ENCODE data around the gene TTC33.

Gene TTC33

GRCh38 chr5:40654377-40654991, 101.3 kb downstream of the TTC33 start:
- no peaks in the 10 kb centered on the region for H3K27me3 ChIP-seq (ENCODE audit: insufficient read depth, poor library complexity, severe bottlenecking)
- no peak overlapping the region for H3K4me3 ChIP-seq (ENCODE audit: severe bottlenecking)
- H3K27ac ChIP-seq (ENCODE audit: poor library complexity, severe bottlenecking), result no peak overlapping the region
- no peaks in the 10 kb centered on the region for H3K9me3 ChIP-seq (ENCODE audit: severe bottlenecking)
- TF ChIP-seq CTCF (IDR thresholded peaks at IDR 0.05; ENCODE audit: poor library complexity, severe bottlenecking), result no peak
- H3K36me3 ChIP-seq (ENCODE audit: low read depth), result no peaks in the 10 kb centered on the region
- ATAC-seq (ENCODE audit: low read depth) (no peak), DNase-seq (ENCODE audit: low spot score) (no peak)
- H3K4me1 ChIP-seq (ENCODE audit: insufficient read depth, poor library complexity, severe bottlenecking), result no peaks in the 10 kb centered on the region

- no peak for ATAC-seq (ENCODE audit: low read depth)
- TF ChIP-seq CTCF (IDR thresholded peaks at IDR 0.05; ENCODE audit: poor library complexity, severe bottlenecking), result no peak
- H3K27ac ChIP-seq (ENCODE audit: poor library complexity, severe bottlenecking), result no peak overlapping the region
Observed at GRCh38 chr5:40653221-40654022, 102.3 kb downstream of the TTC33 start.

GRCh38 chr5:40652441-40653220, 103.1 kb downstream of the TTC33 start:
- no peak for TF ChIP-seq CTCF (IDR thresholded peaks at IDR 0.05; ENCODE audit: poor library complexity, severe bottlenecking)
- DNase-seq (ENCODE audit: low spot score), result no peak
- H3K9me3 ChIP-seq (ENCODE audit: severe bottlenecking), result no peaks in the 10 kb centered on the region
- no peak overlapping the region for H3K27ac ChIP-seq (ENCODE audit: poor library complexity, severe bottlenecking)
- no peaks in the 10 kb centered on the region for H3K4me1 ChIP-seq (ENCODE audit: insufficient read depth, poor library complexity, severe bottlenecking)
- no peak overlapping the region for H3K4me3 ChIP-seq (ENCODE audit: severe bottlenecking)
- H3K27me3 ChIP-seq (ENCODE audit: insufficient read depth, poor library complexity, severe bottlenecking), result no peaks in the 10 kb centered on the region
- ATAC-seq (ENCODE audit: low read depth), result 0 out of 3 replicates have a peak, but pooled peaks have one; percentile 12
- H3K36me3 ChIP-seq (ENCODE audit: low read depth), result no peaks in the 10 kb centered on the region

More at GRCh38 chr5:40653221-40654022, 102.3 kb downstream of the TTC33 start:
- Histone ChIP-seq H3K4me3 (ENCODE audit: severe bottlenecking) (no peak overlapping the region), H3K36me3 (ENCODE audit: low read depth) (no peaks in the 10 kb centered on the region), H3K9me3 (ENCODE audit: severe bottlenecking) (no peaks in the 10 kb centered on the region), H3K27me3 (ENCODE audit: insufficient read depth, poor library complexity, severe bottlenecking) (no peaks in the 10 kb centered on the region), H3K4me1 (ENCODE audit: insufficient read depth, poor library complexity, severe bottlenecking) (no peaks in the 10 kb centered on the region)
- no peak for DNase-seq (ENCODE audit: low spot score)

GRCh38 chr5:40651201-40651600, 104.6 kb downstream of the TTC33 start:
- Histone ChIP-seq H3K9me3 (ENCODE audit: severe bottlenecking) (no peaks in the 10 kb centered on the region), H3K4me3 (ENCODE audit: severe bottlenecking) (no peak overlapping the region), H3K27me3 (ENCODE audit: insufficient read depth, poor library complexity, severe bottlenecking) (no peaks in the 10 kb centered on the region), H3K4me1 (ENCODE audit: insufficient read depth, poor library complexity, severe bottlenecking) (no peaks in the 10 kb centered on the region), H3K27ac (ENCODE audit: poor library complexity, severe bottlenecking) (no peak overlapping the region), H3K36me3 (ENCODE audit: low read depth) (no peaks in the 10 kb centered on the region)
- DNase-seq (ENCODE audit: low spot score), result no peak
- no peak for ATAC-seq (ENCODE audit: low read depth)
- TF ChIP-seq CTCF (IDR thresholded peaks at IDR 0.05; ENCODE audit: poor library complexity, severe bottlenecking), result no peak

Data from RWPE2 (cell line).